ENCODE data around the gene SPRY4. TPM values are rescaled to one million over a fixed set of nuclear protein-coding genes. Genes with fewer than 3 reads are reported as not detected.

Gene SPRY4
- total RNA-seq, 1 donor from 2014 or later: 42.1 TPM

DNA sequence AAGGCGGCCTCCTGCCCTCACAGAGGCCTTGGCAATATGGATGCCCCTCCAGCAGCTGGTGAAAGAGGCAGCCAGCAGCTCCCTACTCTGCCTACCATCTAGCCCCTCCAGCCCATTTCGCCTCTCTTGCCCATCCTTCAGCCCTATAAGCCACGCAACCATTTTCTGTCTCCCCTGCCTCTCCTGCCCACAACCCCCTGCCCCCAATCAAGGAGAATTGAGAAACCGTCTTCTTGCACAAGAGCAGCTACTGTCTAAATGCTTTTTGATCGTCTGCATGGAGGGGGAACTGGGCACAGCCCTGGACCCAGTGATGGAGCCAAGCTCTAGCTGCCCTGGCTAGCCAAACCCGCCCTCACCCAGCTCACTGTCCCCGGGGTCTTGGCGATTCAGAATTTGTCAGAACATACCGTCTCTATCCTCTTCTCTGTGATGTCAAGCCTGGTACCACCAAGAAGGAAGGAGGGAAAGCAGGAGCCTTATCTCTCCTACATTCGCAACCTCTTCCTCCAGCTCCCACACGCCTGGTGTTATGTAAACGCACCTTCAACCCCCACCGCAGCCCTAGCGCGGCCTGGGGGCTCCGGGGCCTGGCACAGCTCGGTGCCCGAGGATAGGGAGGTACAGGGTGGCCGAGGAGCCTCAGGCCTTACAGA lies 1.2 kb downstream of the SPRY4 start:
- H3K27me3 Mint-ChIP-seq (ENCODE audit: low read depth): peaks cover 2% of the 10 kb centered on the region
- H3K36me3 Mint-ChIP-seq (ENCODE audit: low read depth): no peaks in the 10 kb centered on the region
- H3K27ac Mint-ChIP-seq (ENCODE audit: unreplicated experiment): peak overlapping the region; percentile 94
- DNase-seq (ENCODE audit: low read depth, low spot score): no peak
- no peak for TF ChIP-seq CTCF (conservative IDR thresholded peaks at IDR 0.05)
- H3K9me3 Mint-ChIP-seq: no peaks in the 10 kb centered on the region
- H3K4me1 Mint-ChIP-seq: peaks cover 85% of the 10 kb centered on the region
- peak overlapping the region; percentile 99 for H3K4me3 Mint-ChIP-seq

DNA sequence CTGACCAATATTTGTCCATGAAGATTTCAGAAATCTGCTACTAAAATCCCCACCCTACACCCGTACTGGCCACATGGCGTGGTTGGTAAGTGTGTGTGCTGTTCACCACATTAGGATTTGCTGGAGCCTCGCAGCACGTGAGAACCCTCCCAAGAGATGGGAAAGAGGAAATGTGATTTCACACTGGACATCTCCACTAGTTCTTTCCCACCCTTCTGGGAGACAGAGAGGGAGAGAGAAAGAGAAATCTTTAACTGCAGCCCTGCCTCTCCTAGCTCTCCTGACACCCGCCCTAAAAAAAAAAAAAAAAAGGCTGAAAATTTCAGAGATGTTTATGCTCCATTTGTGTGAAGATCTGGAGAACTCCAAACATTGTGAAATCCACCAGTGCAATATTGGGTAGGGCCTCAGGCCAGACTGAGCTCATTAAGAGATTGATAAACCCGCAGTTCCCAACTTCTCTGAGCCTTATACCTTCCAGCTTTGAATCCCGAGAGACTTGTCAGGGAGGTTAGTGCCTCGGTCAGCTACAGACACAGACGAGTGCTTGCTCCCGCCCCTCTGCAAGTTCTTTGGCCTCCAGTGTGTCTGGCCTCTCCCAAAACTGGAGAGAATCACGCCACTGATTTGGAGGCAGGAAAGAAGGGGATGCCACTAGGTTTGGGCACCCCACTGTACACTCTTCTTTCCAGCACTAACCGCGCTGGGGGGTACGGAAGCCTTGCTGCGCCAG lies 1.9 kb downstream of the SPRY4 start:
- no peak for TF ChIP-seq CTCF (conservative IDR thresholded peaks at IDR 0.05)
- DNase-seq (ENCODE audit: low read depth, low spot score): no peak
- H3K4me3 Mint-ChIP-seq: peak overlapping the region; percentile 99
- no peaks in the 10 kb centered on the region for H3K9me3 Mint-ChIP-seq
- H3K36me3 Mint-ChIP-seq (ENCODE audit: low read depth): peaks cover under 1% of the 10 kb centered on the region
- peak overlapping the region; percentile 13 for H3K27ac Mint-ChIP-seq (ENCODE audit: unreplicated experiment)
- peaks cover 88% of the 10 kb centered on the region for H3K4me1 Mint-ChIP-seq
- peaks cover 2% of the 10 kb centered on the region for H3K27me3 Mint-ChIP-seq (ENCODE audit: low read depth)

DNA sequence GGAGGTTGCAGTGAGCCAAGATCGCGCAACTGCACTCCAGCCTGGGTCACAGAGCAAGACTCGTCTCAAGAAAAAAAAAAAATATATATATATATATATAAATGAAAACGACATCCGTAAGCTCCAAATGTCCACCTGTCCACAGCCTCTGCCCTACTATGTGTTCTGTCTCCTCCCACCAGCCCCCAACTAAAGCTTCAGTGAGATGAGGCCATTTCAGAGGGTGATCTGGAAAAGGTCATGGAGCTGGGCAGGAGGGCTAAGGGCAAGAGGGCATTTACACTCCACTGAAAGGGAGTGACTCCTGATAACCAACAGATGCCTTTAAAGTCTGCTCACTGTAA lies 2.4 kb downstream of the SPRY4 start:
- peaks cover 88% of the 10 kb centered on the region for H3K4me1 Mint-ChIP-seq
- DNase-seq (ENCODE audit: low read depth, low spot score): no peak
- no peaks in the 10 kb centered on the region for H3K9me3 Mint-ChIP-seq
- no peak for TF ChIP-seq CTCF (conservative IDR thresholded peaks at IDR 0.05)
- H3K4me3 Mint-ChIP-seq: peak overlapping the region; percentile 99
- peaks cover 2% of the 10 kb centered on the region for H3K27me3 Mint-ChIP-seq (ENCODE audit: low read depth)
- H3K36me3 Mint-ChIP-seq (ENCODE audit: low read depth): peaks cover 2% of the 10 kb centered on the region
- H3K27ac Mint-ChIP-seq (ENCODE audit: unreplicated experiment): no peak overlapping the region

DNA sequence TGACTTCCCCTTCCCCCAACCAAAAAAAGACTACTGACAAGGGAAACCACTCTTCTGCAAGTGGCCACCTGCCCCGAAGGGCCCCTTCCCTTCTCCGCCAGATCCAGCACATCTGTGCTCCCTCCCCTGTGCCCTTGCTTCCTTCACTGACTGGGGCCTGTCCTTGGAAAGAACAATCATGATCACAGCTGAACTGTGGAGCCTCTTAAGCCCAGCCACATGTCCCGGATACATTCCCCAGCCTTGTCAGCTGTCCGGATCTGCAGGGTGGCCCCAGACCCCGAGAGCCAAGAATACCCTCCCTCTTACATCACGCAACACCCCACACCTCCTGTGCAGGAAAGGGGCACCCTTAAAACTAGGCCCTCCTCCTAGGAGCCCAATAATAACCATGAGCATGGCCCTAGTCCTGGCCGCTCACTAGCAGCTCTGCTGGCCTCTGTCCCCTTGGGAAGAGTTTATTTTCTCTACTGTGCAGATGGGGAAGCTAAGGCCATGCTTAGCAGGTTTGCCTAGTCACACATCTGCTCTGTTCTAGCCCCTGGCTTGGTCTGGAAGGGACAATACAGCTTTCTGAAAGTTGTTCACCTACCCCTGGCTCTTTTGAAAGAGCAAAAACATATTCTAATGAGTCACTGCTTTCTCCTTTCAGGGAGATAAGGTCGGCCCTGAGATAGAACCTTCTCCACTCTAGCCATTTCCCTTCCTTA lies 3.8 kb downstream of the SPRY4 start:
- peaks cover 88% of the 10 kb centered on the region for H3K4me1 Mint-ChIP-seq

GRCh38 chr5:142320430-142320738 lies 4.4 kb downstream of the SPRY4 start:
- Mint-ChIP-seq H3K4me3 (peak overlapping the region; percentile 83), H3K27ac (ENCODE audit: unreplicated experiment) (peak overlapping the region; percentile 54), H3K36me3 (ENCODE audit: low read depth) (peaks cover 2% of the 10 kb centered on the region), H3K4me1 (peaks cover 88% of the 10 kb centered on the region), H3K27me3 (ENCODE audit: low read depth) (peaks cover 2% of the 10 kb centered on the region), H3K9me3 (no peaks in the 10 kb centered on the region)
- no peak for TF ChIP-seq CTCF (conservative IDR thresholded peaks at IDR 0.05)
- DNase-seq (ENCODE audit: low read depth, low spot score): no peak

More for the DNA sequence above, 3.8 kb downstream of the SPRY4 start:
- no peak for DNase-seq (ENCODE audit: low read depth, low spot score)
- H3K9me3 Mint-ChIP-seq: no peaks in the 10 kb centered on the region
- peaks cover 2% of the 10 kb centered on the region for H3K27me3 Mint-ChIP-seq (ENCODE audit: low read depth)
- peaks cover 2% of the 10 kb centered on the region for H3K36me3 Mint-ChIP-seq (ENCODE audit: low read depth)
- TF ChIP-seq CTCF (conservative IDR thresholded peaks at IDR 0.05): no peak
- H3K4me3 Mint-ChIP-seq: peak overlapping the region; percentile 83
- H3K27ac Mint-ChIP-seq (ENCODE audit: unreplicated experiment): peak overlapping the region; percentile 54
